DMS53 treated with DMSO at 0.1 percent for 48 hours (cell line): ENCODE data around the gene PBX3.
A peak's percentile ranks its signal among the peaks of the same experiment; 100 is the strongest.

ENCODE experiments used
- DNase-seq: peaks from one replicate; lab custom pipeline; 2025; ENCODE audit not compliant: unreplicated experiment; lab: John Stamatoyannopoulos, UW

Gene PBX3

GRCh38 chr9:125861405-125862058 is 114.4 kb downstream of the PBX3 start:
- no peak for DNase-seq

GRCh38 chr9:125863923-125864322 is 116.8 kb downstream of the PBX3 start:
- no peak for DNase-seq

GRCh38 chr9:125867751-125868415 is 120.7 kb downstream of the PBX3 start:
- no peak for DNase-seq

GRCh38 chr9:125878164-125878631 is 131.0 kb downstream of the PBX3 start:
- no peak for DNase-seq

- no peak for DNase-seq
These were observed 133.9 kb downstream of the PBX3 start for GRCh38 chr9:125881042-125881441.

- no peak for DNase-seq
These were observed 136.5 kb downstream of the PBX3 start for GRCh38 chr9:125883565-125884217.

GRCh38 chr9:125884218-125884595 is 137.0 kb downstream of the PBX3 start:
- DNase-seq = no peak

- DNase-seq = peak; percentile 39
These were observed 138.3 kb downstream of the PBX3 start for GRCh38 chr9:125885405-125886034.

- DNase-seq = no peak
These were observed 139.2 kb downstream of the PBX3 start for GRCh38 chr9:125886365-125886764.

GRCh38 chr9:125887172-125887571 is 140.0 kb downstream of the PBX3 start:
- DNase-seq = peak; percentile 89

- peak; percentile 69 for DNase-seq
These were observed 141.0 kb downstream of the PBX3 start for GRCh38 chr9:125888211-125888610.

- DNase-seq = peak; percentile 59
These were observed 141.9 kb downstream of the PBX3 start for GRCh38 chr9:125889112-125889475.

GRCh38 chr9:125889476-125890419 is 142.6 kb downstream of the PBX3 start:
- DNase-seq = peak; percentile 63

GRCh38 chr9:125890826-125891225 is 143.7 kb downstream of the PBX3 start:
- DNase-seq = no peak

GRCh38 chr9:125893277-125893676 is 146.1 kb downstream of the PBX3 start:
- DNase-seq = no peak

GRCh38 chr9:125894566-125894965 is 147.4 kb downstream of the PBX3 start:
- peak; percentile 57 for DNase-seq

GRCh38 chr9:125896404-125896803 is 149.2 kb downstream of the PBX3 start:
- DNase-seq = no peak

- DNase-seq = no peak
These were observed 149.8 kb downstream of the PBX3 start for GRCh38 chr9:125896964-125897363.

- no peak for DNase-seq
These were observed 150.3 kb downstream of the PBX3 start for GRCh38 chr9:125897481-125897880.

GRCh38 chr9:125902214-125902613 is 155.0 kb downstream of the PBX3 start:
- no peak for DNase-seq
